Tibial artery (tissue), 4 donors: Measurements from ENCODE around the gene NOTCH2.
A peak's percentile ranks its signal among the peaks of the same experiment; 100 is the strongest.

ENCODE experiments used
- DNase-seq, 2 donors: peaks; one replicate each; pipeline ENCODE4 v3.0.0-alpha.2; 2019
- H3K27ac ChIP-seq, 2 donors: fragments of 200-600 bp; sonication (generic) in 1 of 2; 1 replicate in 1 of 2; 2 replicates in 1 of 2; pipeline ENCODE4 v1.5.1; 2018 to 2019; ENCODE audit warnings: mild to moderate bottlenecking in 1 of 2
- H3K27me3 ChIP-seq, 2 donors: fragments of 200-600 bp; sonication (generic) in 1 of 2; one replicate each; pipeline versions ENCODE4 v1.5.1 to v1.6.0; 2016 to 2019
- H3K36me3 ChIP-seq, 3 donors: fragments of 200-600 bp; sonication (generic) in 2 of 3; one replicate each; pipeline ENCODE4 v1.5.1; 2016 to 2019; ENCODE audit warnings: mild to moderate bottlenecking in 2 of 3
- H3K4me1 ChIP-seq, 4 donors: fragments of 200-600 bp; sonication (generic) in 2 of 4; 1 replicate in 3 of 4; 2 replicates in 1 of 4; pipeline ENCODE4 v1.5.1; 2016 to 2019
- H3K4me3 ChIP-seq, 2 donors: fragments of 200-600 bp; sonication (generic) in 1 of 2; 1 replicate in 1 of 2; 2 replicates in 1 of 2; pipeline ENCODE4 v1.5.1; 2018 to 2019; ENCODE audit warnings: mild to moderate bottlenecking in 2 of 2
- H3K9me3 ChIP-seq, 3 donors: fragments of 200-600 bp; sonication (generic) in 1 of 3; one replicate each; pipeline ENCODE4 v1.5.1; 2016 to 2019
- intact Hi-C: fragments of 100-400 bp; cut with DNase I; formaldehyde crosslinking; loops from one replicate; pipeline ENCODE4 v1.15.0; 2023; ENCODE audit warnings: low total_unique reads
- TF ChIP-seq, protein P1 (sequence below), 2 experiments: fragments of 200-600 bp in 1 of 2; fragments of 450-650 bp in 1 of 2; IDR thresholded peaks; one replicate each; pipeline ENCODE4 v1.5.1; 2017 to 2019; ENCODE audit warnings: antibody characterized with exemption in 2 of 2, mild to moderate bottlenecking in 1 of 2, moderate library complexity in 1 of 2

The NOTCH2 gene

GRCh38 chr1:119975006-119975405 lies 94.5 kb downstream of the NOTCH2 start:
- Histone ChIP-seq H3K4me3 (no peak overlapping the region), H3K27ac (no peak overlapping the region), H3K27me3 (no peaks in the 10 kb centered on the region), H3K36me3 (peaks cover 6 to 14% (median 12%) of the 10 kb centered on the region in 3 donors), H3K4me1 (peaks cover 0 to 56% (median 19%) of the 10 kb centered on the region in 4 donors), H3K9me3 (no peaks in the 10 kb centered on the region)
- no peak for DNase-seq
- intact Hi-C loops, result no loop called here
- TF ChIP-seq, protein P1, sequence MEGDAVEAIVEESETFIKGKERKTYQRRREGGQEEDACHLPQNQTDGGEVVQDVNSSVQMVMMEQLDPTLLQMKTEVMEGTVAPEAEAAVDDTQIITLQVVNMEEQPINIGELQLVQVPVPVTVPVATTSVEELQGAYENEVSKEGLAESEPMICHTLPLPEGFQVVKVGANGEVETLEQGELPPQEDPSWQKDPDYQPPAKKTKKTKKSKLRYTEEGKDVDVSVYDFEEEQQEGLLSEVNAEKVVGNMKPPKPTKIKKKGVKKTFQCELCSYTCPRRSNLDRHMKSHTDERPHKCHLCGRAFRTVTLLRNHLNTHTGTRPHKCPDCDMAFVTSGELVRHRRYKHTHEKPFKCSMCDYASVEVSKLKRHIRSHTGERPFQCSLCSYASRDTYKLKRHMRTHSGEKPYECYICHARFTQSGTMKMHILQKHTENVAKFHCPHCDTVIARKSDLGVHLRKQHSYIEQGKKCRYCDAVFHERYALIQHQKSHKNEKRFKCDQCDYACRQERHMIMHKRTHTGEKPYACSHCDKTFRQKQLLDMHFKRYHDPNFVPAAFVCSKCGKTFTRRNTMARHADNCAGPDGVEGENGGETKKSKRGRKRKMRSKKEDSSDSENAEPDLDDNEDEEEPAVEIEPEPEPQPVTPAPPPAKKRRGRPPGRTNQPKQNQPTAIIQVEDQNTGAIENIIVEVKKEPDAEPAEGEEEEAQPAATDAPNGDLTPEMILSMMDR (IDR thresholded peaks at IDR 0.05), result no peak

GRCh38 chr1:119974013-119974412 lies 95.4 kb downstream of the NOTCH2 start:
- TF ChIP-seq, protein P1 (IDR thresholded peaks at IDR 0.05), result no peak
- H3K9me3 ChIP-seq, result no peaks in the 10 kb centered on the region
- peaks cover 11 to 23% (median 12%) of the 10 kb centered on the region in 3 donors for H3K36me3 ChIP-seq
- no peak for DNase-seq
- H3K4me3 ChIP-seq, result no peak overlapping the region
- no peaks in the 10 kb centered on the region for H3K27me3 ChIP-seq
- intact Hi-C loops, result no loop called here
- peaks cover 0 to 57% (median 19%) of the 10 kb centered on the region in 4 donors for H3K4me1 ChIP-seq
- no peak overlapping the region for H3K27ac ChIP-seq

DNA sequence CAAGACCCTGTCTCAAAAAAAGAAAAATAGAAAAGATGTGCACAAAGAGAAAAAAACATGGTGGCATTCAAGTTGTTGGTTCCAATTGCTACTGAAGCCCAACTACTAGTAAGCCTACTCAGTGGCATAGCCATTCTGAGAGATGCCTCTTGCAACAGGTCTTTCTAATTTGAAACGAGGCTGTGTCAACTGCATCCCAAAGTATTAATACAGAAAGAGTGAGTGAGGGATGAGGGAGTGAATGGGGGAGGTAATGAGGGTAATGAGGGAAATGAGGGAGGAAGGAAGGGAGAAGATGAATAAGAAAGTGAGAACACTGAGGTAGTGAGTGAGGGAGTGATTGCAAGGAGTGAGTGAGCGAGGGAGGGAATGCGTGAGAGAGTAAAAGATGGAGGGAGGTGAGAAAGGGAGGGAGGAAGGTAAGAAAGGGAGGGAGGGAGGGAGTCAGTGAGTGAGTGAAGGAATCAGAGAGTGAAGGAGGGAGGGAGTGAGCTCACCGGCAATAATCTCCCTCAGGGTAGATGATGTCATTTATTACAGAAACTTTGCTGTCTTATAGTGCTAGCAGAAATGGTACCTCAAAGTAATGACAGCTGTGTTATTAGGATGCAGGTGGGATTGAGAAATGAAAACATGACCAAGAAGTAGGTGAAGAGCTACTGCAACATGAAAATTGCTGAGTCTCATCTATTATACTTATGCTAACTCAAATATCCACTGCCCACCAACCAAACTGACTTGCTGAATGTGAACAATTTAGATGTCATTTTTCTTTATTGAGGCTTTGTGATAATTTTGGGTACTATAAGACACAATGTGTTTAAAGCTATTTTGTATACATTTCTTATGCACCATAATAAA lies 97.5 kb downstream of the NOTCH2 start:
- TF ChIP-seq, protein P1 (IDR thresholded peaks at IDR 0.05), result no peak
- H3K4me1 ChIP-seq, result peaks cover 0 to 63% (median 21%) of the 10 kb centered on the region in 4 donors

GRCh38 chr1:119968601-119969000 lies 100.9 kb downstream of the NOTCH2 start:
- H3K4me1 ChIP-seq, result peaks cover 0 to 71% (median 41%) of the 10 kb centered on the region in 4 donors
- no peak for DNase-seq
- H3K9me3 ChIP-seq, result no peaks in the 10 kb centered on the region
- no peaks in the 10 kb centered on the region for H3K27me3 ChIP-seq
- H3K27ac ChIP-seq, result no peak overlapping the region
- H3K36me3 ChIP-seq, result peaks cover 37 to 48% (median 47%) of the 10 kb centered on the region in 3 donors
- intact Hi-C loops, result no loop called here
- H3K4me3 ChIP-seq, result no peak overlapping the region
- TF ChIP-seq, protein P1 (IDR thresholded peaks at IDR 0.05), result no peak

More for the DNA sequence above, 97.5 kb downstream of the NOTCH2 start:
- H3K27ac ChIP-seq, result no peak overlapping the region
- H3K9me3 ChIP-seq, result no peaks in the 10 kb centered on the region
- intact Hi-C loops, result no loop called here
- no peak overlapping the region for H3K4me3 ChIP-seq
- H3K36me3 ChIP-seq, result peaks cover 32 to 44% (median 33%) of the 10 kb centered on the region in 3 donors
- no peak for DNase-seq
- no peaks in the 10 kb centered on the region for H3K27me3 ChIP-seq

- Histone ChIP-seq H3K36me3 (peaks cover 42 to 53% (median 52%) of the 10 kb centered on the region in 3 donors), H3K27me3 (no peaks in the 10 kb centered on the region), H3K4me3 (no peak overlapping the region), H3K9me3 (no peaks in the 10 kb centered on the region), H3K4me1 (peaks cover 0 to 71% (median 40%) of the 10 kb centered on the region in 4 donors), H3K27ac (no peak overlapping the region)
- intact Hi-C loops, result no loop called here
- DNase-seq, result peak; percentile 45 to 68
- TF ChIP-seq, protein P1 (IDR thresholded peaks at IDR 0.05), result peak; percentile 42 to 44
Measured at GRCh38 chr1:119968068-119968492, 101.4 kb downstream of the NOTCH2 start.
